ENCODE measurements around the gene LDOC1. TPM values are rescaled to one million over a fixed set of nuclear protein-coding genes. Genes with fewer than 3 reads are reported as not detected.
"Not testable (repeated sequence)": the region's sequence is repeated elsewhere in the genome, so short reads cannot be mapped to it uniquely, and the experiment has no call there.

LDOC1 gene
- 25.9 TPM for polyA plus RNA-seq
- long read RNA-seq, donor 1, transcript LDOC1-201 (1 exons, 1,381 nt), result major isoform, 21 of 21 reads
- long read RNA-seq, donor 1, partial matches to known transcripts, result 0 of 21 reads
- long read RNA-seq, donor 1, other reads (novel, unspliced or antisense), result 0 of 21 reads
- long read RNA-seq, donor 2, transcript LDOC1-201 (1 exons, 1,381 nt), result major isoform, 42 of 43 reads
- long read RNA-seq, donor 2, partial matches to known transcripts, result 0 of 43 reads
- long read RNA-seq, donor 2, other reads (novel, unspliced or antisense), result 0 of 43 reads
- long read RNA-seq, donor 3, transcript LDOC1-201 (1 exons, 1,381 nt), result major isoform, 35 of 35 reads
- long read RNA-seq, donor 3, partial matches to known transcripts, result 0 of 35 reads
- long read RNA-seq, donor 3, other reads (novel, unspliced or antisense), result 0 of 35 reads
- long read RNA-seq, donor 4, transcript LDOC1-201 (1 exons, 1,381 nt), result major isoform, 6 of 6 reads
- long read RNA-seq, donor 4, partial matches to known transcripts, result 0 of 6 reads
- long read RNA-seq, donor 4, other reads (novel, unspliced or antisense), result 0 of 6 reads
- long read RNA-seq, donor 5, transcript LDOC1-201 (1 exons, 1,381 nt), result major isoform, 23 of 24 reads
- long read RNA-seq, donor 5, partial matches to known transcripts, result 0 of 24 reads
- long read RNA-seq, donor 5, other reads (novel, unspliced or antisense), result 0 of 24 reads
- long read RNA-seq, donor 6, transcript LDOC1-201 (1 exons, 1,381 nt), result major isoform, 52 of 53 reads
- long read RNA-seq, donor 6, partial matches to known transcripts, result 0 of 53 reads
- long read RNA-seq, donor 6, other reads (novel, unspliced or antisense), result 0 of 53 reads
- long read RNA-seq, donor 7, transcript LDOC1-201 (1 exons, 1,381 nt), result major isoform, 23 of 23 reads
- long read RNA-seq, donor 7, partial matches to known transcripts, result 0 of 23 reads
- long read RNA-seq, donor 7, other reads (novel, unspliced or antisense), result 0 of 23 reads
- long read RNA-seq, donor 8, transcript LDOC1-201 (1 exons, 1,381 nt), result major isoform, 21 of 21 reads
- long read RNA-seq, donor 8, partial matches to known transcripts, result 0 of 21 reads
- long read RNA-seq, donor 8, other reads (novel, unspliced or antisense), result 0 of 21 reads
- long read RNA-seq, donor 9, transcript LDOC1-201 (1 exons, 1,381 nt), result major isoform, 34 of 35 reads
- long read RNA-seq, donor 9, partial matches to known transcripts, result 0 of 35 reads
- long read RNA-seq, donor 9, other reads (novel, unspliced or antisense), result 0 of 35 reads
- long read RNA-seq, donor 10, transcript LDOC1-201 (1 exons, 1,381 nt), result major isoform, 39 of 42 reads
- long read RNA-seq, donor 10, partial matches to known transcripts, result 0 of 42 reads
- long read RNA-seq, donor 10, other reads (novel, unspliced or antisense), result 0 of 42 reads
- long read RNA-seq, donor 11, transcript LDOC1-201 (1 exons, 1,381 nt), result major isoform, 21 of 21 reads
- long read RNA-seq, donor 11, partial matches to known transcripts, result 0 of 21 reads
- long read RNA-seq, donor 11, other reads (novel, unspliced or antisense), result 0 of 21 reads

DNA sequence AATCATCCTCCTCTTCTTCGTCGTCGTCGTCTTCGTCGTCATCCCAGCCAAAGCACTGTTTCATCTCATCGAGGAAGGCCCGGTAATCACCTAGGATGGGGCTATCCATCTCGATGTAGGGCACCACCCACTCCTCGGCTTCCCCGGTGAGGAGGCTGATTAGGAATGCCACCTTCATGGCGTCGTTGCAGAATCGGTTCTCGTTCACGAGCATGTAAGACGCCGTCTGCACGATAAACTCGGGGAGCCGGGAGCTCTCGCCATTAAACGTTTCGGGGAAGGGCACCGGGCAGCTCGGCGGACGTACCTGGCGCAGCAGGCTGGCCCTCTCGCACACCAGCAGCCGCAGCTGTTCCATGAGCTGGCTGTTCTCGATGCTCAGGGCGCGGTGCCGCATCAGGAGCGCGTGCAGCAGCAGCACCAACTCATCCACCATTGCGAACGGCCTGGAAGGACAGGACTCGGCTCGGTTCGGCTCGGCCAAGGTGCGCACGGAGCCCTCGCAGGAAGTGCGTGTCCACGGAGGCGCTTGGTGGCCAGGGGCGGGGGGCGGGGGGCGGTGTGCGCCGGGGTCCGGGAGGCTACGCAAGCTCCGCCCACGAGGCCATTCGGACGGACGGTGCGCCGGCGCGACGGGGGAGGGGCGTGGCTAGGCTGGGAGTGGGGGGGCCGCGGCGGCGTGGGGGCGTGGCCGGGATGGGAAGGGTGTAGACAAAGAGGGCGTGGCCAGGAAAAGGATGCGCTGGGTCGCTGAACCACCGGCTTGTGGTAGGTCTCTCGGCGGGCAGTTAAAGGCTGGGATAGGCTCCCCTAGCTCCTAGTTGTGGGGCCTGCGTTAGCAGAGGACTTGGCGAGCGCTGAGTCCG lies at the start of gene LDOC1:
LDOC1 (minus strand) TSS at position 544 of the 866 bp plus-strand sequence; CDS start at position 436, 108 bp downstream.
- H3K27ac ChIP-seq (ENCODE audit: low read length), result no peak within 1 kb of the TSS
- H3K27me3 ChIP-seq (ENCODE audit: control insufficient read depth, insufficient read depth, low read length), result no peaks in the 10 kb centered on the region
- peak within 1 kb of the TSS; percentile 72 for H3K4me3 ChIP-seq (ENCODE audit: low read length)
- WGBS (ENCODE audit: insufficient coverage, low lambda C conversion rate), result no CpG with 5 or more reads among the region's 83 CpGs
- peak; percentile 24 to 66 for DNase-seq
- no peaks in the 10 kb centered on the region for H3K9me3 ChIP-seq (ENCODE audit: control insufficient read depth, low read depth, low read length)
- no peaks in the 10 kb centered on the region for H3K4me1 ChIP-seq (ENCODE audit: control insufficient read depth, insufficient read depth, low read length)
- H3K36me3 ChIP-seq (ENCODE audit: control insufficient read depth, insufficient read depth, low read length), result no peaks in the 10 kb centered on the region

DNA sequence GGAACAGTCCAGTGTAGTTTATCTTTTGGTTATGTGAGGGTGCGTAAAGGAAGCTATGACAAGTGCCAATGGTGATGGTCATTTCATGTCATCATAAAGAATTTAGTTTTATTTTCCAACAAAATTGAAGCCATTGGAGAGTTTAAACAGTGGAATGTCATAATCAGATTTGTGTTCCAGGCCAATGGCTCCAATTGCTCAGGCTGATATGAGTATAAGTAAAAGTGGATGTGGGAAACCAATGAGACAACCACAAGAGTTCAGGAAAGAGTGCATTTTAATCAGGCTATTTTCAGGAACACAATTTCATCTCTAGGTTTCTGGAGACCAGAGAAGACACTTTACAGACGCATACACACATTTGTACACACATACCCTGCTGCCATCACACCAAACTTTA lies 44.7 kb upstream of the LDOC1 start:
- Histone ChIP-seq H3K27ac (ENCODE audit: low read length) (no peak overlapping the region), H3K27me3 (ENCODE audit: control insufficient read depth, insufficient read depth, low read length) (no peaks in the 10 kb centered on the region), H3K4me1 (ENCODE audit: control insufficient read depth, insufficient read depth, low read length) (no peaks in the 10 kb centered on the region), H3K36me3 (ENCODE audit: control insufficient read depth, insufficient read depth, low read length) (no peaks in the 10 kb centered on the region), H3K9me3 (ENCODE audit: control insufficient read depth, low read depth, low read length) (no peaks in the 10 kb centered on the region), H3K4me3 (ENCODE audit: low read length) (no peak overlapping the region)
- DNase-seq, result no peak
- WGBS (ENCODE audit: insufficient coverage, low lambda C conversion rate), result no CpG with 5 or more reads among the region's 2 CpGs

DNA sequence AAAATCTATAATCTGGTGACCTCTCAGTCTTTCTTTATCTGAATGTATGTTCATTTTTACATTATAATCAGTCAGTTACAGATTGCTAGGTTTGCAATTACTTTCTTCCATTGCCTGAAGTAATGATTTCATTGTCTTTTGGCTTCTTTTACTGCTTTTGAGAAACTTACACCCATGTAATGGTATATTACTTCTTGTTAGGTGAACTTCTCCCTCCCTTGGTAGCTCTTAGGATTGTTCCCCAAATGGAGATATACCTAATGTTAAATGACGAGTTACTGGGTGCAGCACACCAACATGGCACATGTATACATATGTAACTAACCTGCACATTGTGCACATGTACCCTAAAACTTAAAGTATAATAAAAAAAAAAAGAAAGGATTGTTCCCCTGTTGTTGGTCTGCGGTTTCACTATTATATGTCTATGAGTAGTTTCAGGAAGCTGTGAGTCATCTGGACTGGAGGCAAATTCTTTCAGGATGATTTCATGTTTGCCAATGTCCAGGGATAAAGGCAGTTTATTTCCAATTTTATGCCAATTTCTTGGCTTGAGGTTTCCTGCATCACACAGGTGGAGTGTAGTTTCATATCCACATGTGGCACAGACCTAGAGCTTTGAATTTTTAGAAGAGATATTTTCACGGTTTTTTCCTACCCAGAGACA lies 43.5 kb upstream of the LDOC1 start:
- no peak for DNase-seq
- H3K36me3 ChIP-seq (ENCODE audit: control insufficient read depth, insufficient read depth, low read length), result no peaks in the 10 kb centered on the region

DNA sequence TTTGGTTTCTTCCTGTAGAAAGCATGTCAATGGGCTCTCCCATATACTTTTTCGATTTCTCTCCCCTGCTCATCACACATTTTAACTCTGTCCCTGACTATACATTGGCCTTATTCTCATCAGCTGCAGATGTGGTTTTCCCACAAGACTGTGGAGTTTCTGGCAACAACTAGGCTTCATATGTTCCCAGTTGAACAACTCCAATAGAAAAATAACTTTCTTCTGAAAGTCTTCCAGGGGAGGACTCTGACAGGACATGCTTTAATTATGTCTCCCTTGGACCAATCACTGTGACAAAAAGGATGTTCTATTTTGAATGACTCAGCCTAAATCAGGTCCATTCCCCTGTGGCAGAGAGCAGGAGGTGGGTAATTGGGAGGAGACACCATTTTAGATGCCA lies 37.3 kb upstream of the LDOC1 start:
- Histone ChIP-seq H3K27ac (ENCODE audit: low read length) (no peak overlapping the region), H3K4me3 (ENCODE audit: low read length) (no peak overlapping the region), H3K36me3 (ENCODE audit: control insufficient read depth, insufficient read depth, low read length) (no peaks in the 10 kb centered on the region), H3K27me3 (ENCODE audit: control insufficient read depth, insufficient read depth, low read length) (no peaks in the 10 kb centered on the region), H3K9me3 (ENCODE audit: control insufficient read depth, low read depth, low read length) (no peaks in the 10 kb centered on the region), H3K4me1 (ENCODE audit: control insufficient read depth, insufficient read depth, low read length) (no peaks in the 10 kb centered on the region)
- no peak for DNase-seq
- WGBS (ENCODE audit: insufficient coverage, low lambda C conversion rate), result no CpG with 5 or more reads among the region's 1 CpG

More for the DNA sequence above, 43.5 kb upstream of the LDOC1 start:
- no peaks in the 10 kb centered on the region for H3K9me3 ChIP-seq (ENCODE audit: control insufficient read depth, low read depth, low read length)
- H3K4me3 ChIP-seq (ENCODE audit: low read length), result no peak overlapping the region
- no peaks in the 10 kb centered on the region for H3K27me3 ChIP-seq (ENCODE audit: control insufficient read depth, insufficient read depth, low read length)
- no peak overlapping the region for H3K27ac ChIP-seq (ENCODE audit: low read length)
- no CpG with 5 or more reads among the region's 3 CpGs for WGBS (ENCODE audit: insufficient coverage, low lambda C conversion rate)
- H3K4me1 ChIP-seq (ENCODE audit: control insufficient read depth, insufficient read depth, low read length), result no peaks in the 10 kb centered on the region

DNA sequence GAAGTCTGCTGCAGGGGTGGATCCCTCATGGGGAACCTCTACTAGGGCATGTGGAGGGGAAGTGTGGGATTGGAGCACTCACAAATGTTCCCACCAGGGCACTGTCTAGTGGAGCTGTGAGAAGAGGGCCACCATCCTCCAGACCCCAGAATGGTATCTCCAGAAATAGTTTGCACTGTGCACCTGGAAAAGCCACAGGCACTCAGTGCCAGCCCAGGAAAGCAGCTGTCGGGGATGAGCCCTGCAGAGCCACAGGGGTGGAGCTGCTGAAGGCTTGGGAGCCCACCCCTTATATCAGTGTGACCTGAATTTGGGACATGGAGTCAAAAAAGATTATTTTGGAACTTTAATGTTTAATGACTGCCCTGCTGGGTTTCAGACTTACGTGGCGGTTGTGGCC lies 25.0 kb upstream of the LDOC1 start:
- Histone ChIP-seq H3K9me3 (ENCODE audit: control insufficient read depth, low read depth, low read length) (no peaks in the 10 kb centered on the region), H3K36me3 (ENCODE audit: control insufficient read depth, insufficient read depth, low read length) (no peaks in the 10 kb centered on the region), H3K4me1 (ENCODE audit: control insufficient read depth, insufficient read depth, low read length) (no peaks in the 10 kb centered on the region), H3K4me3 (ENCODE audit: low read length) (no peak overlapping the region), H3K27me3 (ENCODE audit: control insufficient read depth, insufficient read depth, low read length) (no peaks in the 10 kb centered on the region), H3K27ac (ENCODE audit: low read length) (no peak overlapping the region)
- no CpG with 5 or more reads among the region's 3 CpGs for WGBS (ENCODE audit: insufficient coverage, low lambda C conversion rate)
- DNase-seq, result no peak

DNA sequence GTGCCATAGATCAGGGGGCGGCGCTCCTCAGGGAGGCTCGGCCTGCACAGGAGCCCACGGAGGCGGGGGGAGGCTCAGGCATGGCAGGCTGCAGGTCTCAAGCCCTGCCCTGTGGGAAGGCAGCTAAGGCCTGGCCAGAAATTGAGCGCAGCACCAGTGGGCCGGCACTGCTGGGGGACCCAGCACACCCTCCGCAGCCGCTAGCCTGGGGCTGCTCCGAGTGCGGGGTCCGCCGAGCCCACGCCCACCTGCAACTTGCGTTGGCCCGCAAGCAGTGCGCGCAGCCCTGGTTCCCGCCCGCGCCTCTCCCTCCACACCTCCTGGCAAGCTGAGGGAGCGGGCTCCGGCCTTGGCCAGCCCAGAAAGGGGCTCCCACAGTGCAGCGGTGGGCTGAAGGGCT lies 11.6 kb upstream of the LDOC1 start:
- H3K27me3 ChIP-seq (ENCODE audit: control insufficient read depth, insufficient read depth, low read length); H3K27ac ChIP-seq (ENCODE audit: low read length); H3K9me3 ChIP-seq (ENCODE audit: control insufficient read depth, low read depth, low read length); H3K4me3 ChIP-seq (ENCODE audit: low read length); H3K36me3 ChIP-seq (ENCODE audit: control insufficient read depth, insufficient read depth, low read length); DNase-seq; H3K4me1 ChIP-seq (ENCODE audit: control insufficient read depth, insufficient read depth, low read length): not testable (repeated sequence)
- WGBS (ENCODE audit: insufficient coverage, low lambda C conversion rate), result no CpG with 5 or more reads among the region's 24 CpGs

DNA sequence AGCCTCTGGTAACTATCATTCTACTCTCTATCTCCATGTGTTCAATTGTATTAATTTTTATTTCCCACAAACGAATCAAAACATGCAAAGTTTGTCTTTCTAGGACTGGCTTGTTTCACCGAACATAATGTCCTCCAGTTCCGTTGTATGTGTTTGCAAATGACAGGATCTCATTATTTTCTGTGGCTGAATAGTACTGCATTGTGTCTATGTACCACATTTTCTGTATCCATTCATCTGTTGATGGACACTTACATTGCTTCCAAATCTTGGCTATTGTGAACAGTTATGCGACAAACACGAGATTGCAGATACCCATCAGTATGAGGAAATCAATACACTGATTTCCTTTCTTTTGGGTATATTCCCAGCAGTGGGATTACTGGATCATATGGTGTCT lies 8.4 kb upstream of the LDOC1 start:
- Histone ChIP-seq H3K9me3 (ENCODE audit: control insufficient read depth, low read depth, low read length) (no peaks in the 10 kb centered on the region), H3K27ac (ENCODE audit: low read length) (no peak overlapping the region), H3K4me3 (ENCODE audit: low read length) (no peak overlapping the region), H3K36me3 (ENCODE audit: control insufficient read depth, insufficient read depth, low read length) (no peaks in the 10 kb centered on the region), H3K4me1 (ENCODE audit: control insufficient read depth, insufficient read depth, low read length) (no peaks in the 10 kb centered on the region), H3K27me3 (ENCODE audit: control insufficient read depth, insufficient read depth, low read length) (no peaks in the 10 kb centered on the region)
- no peak for DNase-seq
- no CpG with 5 or more reads among the region's 5 CpGs for WGBS (ENCODE audit: insufficient coverage, low lambda C conversion rate)

DNA sequence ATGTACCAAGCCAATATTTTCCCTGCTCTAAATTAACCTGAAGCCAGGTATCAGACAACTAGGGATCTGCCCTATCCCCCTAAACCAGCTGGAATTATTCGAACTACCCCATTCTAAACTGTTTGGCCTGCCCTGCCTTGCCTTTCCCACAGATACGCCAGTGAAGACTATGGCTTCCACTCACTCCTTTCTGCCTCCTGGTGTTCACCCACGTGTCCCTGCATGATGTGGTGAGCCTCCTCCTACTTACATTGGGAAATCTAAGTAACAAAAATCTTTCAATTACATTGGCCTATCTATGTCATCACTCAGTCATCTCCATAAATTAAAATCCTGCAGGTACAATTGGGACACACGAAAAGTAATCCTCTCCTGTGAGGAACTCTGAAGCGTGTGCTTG lies 6.1 kb upstream of the LDOC1 start:
- no peak for DNase-seq
- H3K36me3 ChIP-seq (ENCODE audit: control insufficient read depth, insufficient read depth, low read length), result no peaks in the 10 kb centered on the region
- H3K9me3 ChIP-seq (ENCODE audit: control insufficient read depth, low read depth, low read length), result no peaks in the 10 kb centered on the region
- H3K27ac ChIP-seq (ENCODE audit: low read length), result no peak overlapping the region
- no peak overlapping the region for H3K4me3 ChIP-seq (ENCODE audit: low read length)
- WGBS (ENCODE audit: insufficient coverage, low lambda C conversion rate), result no CpG with 5 or more reads among the region's 5 CpGs
- H3K27me3 ChIP-seq (ENCODE audit: control insufficient read depth, insufficient read depth, low read length), result no peaks in the 10 kb centered on the region
- H3K4me1 ChIP-seq (ENCODE audit: control insufficient read depth, insufficient read depth, low read length), result no peaks in the 10 kb centered on the region

DNA sequence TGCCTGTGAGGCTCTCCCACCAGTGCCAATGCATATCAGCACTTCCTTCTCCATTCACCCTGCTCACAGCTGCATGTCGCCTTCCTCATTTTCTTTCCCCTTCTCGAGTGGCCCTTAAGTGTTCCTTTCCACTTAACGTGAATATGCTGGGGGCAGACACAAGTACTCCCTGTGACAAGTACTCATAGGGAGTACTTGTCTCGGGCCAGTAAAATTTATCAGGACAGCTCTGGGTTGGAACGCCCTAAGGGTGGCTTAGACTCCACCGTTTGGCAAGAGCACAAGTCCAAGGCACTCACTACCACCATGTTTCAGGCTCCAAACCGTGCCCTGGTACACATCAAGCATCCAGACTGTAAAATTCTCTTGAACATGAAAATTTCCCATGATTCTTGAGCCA lies 3.9 kb upstream of the LDOC1 start:
- Histone ChIP-seq H3K9me3 (ENCODE audit: control insufficient read depth, low read depth, low read length) (no peaks in the 10 kb centered on the region), H3K36me3 (ENCODE audit: control insufficient read depth, insufficient read depth, low read length) (no peaks in the 10 kb centered on the region)
- no CpG with 5 or more reads among the region's 7 CpGs for WGBS (ENCODE audit: insufficient coverage, low lambda C conversion rate)

More for the DNA sequence above, 3.9 kb upstream of the LDOC1 start:
- no peaks in the 10 kb centered on the region for H3K4me1 ChIP-seq (ENCODE audit: control insufficient read depth, insufficient read depth, low read length)
- no peak for DNase-seq
- H3K4me3 ChIP-seq (ENCODE audit: low read length), result no peak overlapping the region
- no peak overlapping the region for H3K27ac ChIP-seq (ENCODE audit: low read length)
- H3K27me3 ChIP-seq (ENCODE audit: control insufficient read depth, insufficient read depth, low read length), result no peaks in the 10 kb centered on the region
